GM21737 (cell line): ENCODE data around the gene DNLZ.

Experiments used
- ATAC-seq: cut with Tn5 transposase; IDR thresholded peaks from one replicate; pipeline ENCODE4 v1.9.1; 2021; ENCODE audit warnings: mild to moderate bottlenecking, moderate library complexity; ENCODE audit not compliant: unreplicated experiment

Gene DNLZ

GRCh38 chr9:136333486-136333885 lies 30.1 kb downstream of the DNLZ start:
- no peak for ATAC-seq

- ATAC-seq: no peak
These were observed 30.5 kb downstream of the DNLZ start for GRCh38 chr9:136333045-136333444.

DNA sequence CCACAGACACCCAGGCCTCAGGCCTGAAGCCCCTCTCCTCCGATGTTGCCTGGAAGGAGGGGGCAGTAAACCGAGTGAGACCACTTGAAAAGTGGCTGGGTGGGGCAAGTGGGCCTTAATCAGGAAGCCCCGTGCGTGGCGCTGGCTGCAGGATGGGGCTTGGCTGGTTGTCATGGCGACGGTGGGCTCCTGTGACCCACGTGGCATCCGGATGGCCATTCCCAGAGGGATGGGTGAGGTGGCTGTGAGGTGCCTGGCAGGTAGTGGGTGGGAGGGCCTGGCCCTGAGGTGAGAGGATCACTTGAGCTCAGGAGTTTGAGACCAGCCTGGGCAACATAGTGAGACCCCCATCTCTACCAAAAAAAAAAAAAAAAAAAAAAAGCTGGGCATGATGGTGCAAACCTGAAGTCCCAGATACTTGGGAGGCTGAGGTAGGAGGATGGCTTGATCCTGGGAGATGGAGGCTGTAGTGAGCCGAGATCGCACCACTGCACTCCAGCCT lies 31.0 kb downstream of the DNLZ start:
- no peak for ATAC-seq

DNA sequence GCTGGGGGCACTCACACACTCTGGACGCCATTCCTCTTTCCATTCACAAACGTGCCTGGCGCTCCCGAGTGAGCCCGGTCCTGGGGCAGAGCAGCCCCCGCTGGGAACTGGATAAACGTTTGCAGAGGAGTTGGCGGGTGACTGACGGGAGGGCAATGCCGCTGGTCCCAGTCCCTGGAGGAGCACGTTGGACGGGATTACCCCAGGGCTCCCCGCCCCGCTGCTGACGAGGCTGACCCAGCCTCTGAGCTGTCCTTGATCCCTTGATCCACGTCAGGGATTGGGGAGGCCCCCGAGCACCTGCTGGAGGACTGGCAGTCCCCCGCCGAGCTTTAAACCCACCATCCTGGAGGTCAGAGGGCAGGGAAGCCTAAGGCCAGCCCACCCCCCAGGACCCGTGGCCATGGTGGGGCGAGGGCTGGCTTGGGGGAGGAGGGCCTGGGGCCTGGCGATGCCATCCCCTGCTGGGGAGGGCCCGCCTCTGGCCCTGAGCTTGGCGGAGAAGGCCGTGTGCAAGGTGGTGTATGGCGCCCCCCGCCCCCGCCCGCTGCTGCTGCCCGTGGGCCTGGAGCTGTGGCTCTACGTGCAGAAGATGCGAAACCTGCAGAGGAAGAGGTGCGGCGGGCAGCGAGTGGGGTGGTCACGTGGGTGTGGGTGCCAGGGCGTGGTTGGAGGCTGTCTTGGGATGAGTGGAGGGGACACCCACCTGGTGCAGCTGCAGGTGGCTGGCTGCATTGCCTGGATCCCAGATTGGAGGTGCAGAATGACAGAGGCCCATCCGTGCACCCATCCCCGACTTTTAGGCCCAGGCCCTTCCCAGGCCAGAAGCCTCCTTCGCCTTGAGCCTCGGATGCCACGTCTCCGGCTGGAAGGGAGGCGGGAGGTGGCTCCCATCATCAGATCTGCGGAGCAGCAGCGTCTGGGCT lies 31.7 kb downstream of the DNLZ start:
- ATAC-seq: no peak

GRCh38 chr9:136331030-136331429 lies 32.5 kb downstream of the DNLZ start:
- ATAC-seq: no peak

DNA sequence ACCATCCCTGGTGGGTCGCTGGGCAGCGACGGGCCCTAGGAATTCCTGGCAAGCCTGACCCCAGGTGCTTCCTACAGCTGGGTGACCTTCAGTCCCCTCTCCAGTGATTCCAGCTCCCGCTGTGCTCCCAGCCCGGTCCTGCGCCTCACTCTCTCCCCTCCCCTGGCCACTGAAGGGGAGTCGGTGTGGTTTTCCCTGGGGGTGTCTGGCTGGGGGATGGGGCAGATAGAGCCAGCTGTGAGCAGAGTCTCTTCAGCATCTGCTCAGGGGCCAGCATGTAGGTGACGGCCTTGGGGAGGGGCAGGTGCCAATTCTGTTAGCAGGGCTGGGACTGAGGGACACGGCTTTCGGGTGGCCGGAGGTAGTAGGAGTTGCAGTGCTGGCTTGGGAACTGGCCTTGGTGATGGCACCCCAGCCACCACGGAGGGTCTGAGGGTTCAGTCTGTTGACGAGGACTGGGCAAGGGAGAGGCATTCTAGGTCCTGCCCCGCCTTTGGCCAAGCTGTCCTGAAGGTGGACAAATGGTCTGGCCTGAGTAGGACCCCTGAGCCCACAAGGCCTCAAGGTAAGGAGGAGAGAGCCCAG lies 33.0 kb downstream of the DNLZ start:
- ATAC-seq: no peak

DNA sequence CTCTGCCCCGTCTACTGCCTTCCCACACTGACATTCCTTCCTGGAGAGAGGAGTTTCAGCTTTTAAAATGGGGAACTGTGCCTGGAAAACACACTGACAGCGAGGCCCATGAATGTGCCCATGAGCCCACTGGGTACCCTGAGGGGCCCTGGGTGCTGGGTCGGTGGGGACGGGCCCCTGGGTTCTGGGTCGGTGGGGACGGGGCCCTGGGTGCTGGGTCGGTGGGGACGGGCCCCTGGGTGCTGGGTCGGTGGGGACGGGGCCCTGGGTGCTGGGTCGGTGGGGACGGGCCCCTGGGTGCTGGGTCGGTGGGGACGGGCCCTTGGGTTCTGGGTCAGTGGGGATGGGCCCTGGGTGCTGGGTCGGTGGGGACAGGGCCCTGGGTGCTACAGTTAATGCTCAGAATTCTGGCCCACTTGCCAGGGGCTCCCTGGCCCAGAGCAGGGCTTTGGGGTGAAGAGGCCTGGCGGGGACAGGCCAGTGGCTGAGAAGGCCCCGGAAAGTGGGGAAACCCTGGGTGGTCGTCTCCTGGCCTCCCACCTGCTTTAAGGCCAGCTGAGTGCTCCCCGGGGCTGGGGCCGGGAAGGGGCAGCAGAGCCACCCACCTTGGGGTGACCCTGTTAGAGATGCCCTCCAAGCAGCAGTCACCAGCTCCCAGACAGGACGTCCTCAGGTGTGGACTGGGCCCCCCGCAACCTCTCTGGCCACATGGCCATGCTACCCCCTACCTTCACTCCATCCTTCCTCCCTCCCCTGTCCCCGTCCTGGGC lies 33.7 kb downstream of the DNLZ start:
- no peak for ATAC-seq

GRCh38 chr9:136329211-136329627 lies 34.3 kb downstream of the DNLZ start:
- no peak for ATAC-seq

DNA sequence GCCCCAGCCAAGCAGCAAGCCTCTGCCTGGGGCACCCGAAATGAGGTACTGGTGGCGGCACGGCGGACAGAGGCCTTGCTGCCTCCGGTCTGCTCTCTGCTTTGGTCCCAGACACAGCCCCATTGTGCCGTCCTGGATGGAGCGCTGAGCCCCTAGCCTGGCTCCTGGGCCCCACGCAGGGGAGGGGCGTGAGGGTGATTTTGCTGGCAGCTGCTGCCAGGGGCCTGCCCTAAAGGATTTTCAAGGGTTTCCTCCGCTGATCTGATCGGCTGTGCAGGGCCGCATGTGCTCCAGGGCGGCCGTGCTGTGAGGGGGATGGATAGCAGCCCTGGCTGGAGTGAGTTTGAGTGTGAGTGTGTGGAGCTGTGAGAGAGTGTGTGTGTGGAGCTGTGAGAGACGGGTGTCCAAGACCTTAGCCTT lies 34.9 kb downstream of the DNLZ start:
- no peak for ATAC-seq

DNA sequence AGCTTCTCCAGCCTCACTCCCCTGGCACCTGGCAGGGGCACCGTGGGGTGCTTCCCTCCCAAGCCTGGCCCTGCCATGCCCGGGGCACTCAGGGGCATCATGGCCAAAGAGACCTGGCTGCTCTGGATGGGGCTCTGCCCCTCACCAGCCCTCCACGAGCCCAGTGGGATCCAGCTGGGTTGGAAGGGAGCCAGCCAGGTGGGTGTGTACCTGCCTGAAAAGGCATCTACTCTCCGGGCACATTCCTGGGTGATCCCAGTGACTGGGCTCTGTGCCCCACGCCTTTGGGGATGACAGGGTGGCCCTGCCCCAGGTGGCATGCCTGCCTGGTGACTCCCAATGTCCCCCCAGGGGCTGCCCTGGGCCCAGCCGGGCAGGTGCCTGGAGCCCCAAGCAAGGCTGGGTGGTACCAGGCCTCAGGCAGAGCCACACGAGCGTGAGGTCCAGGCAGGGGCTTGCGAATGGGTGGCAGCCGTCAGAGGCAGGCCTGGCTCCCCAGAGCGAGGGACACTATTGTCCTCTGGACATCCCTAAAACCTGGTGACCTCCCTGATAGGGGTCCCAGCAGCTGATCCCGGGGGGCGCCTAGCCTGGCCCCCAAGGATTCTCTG lies 35.4 kb downstream of the DNLZ start:
- no peak for ATAC-seq

GRCh38 chr9:136327304-136327974 lies 36.1 kb downstream of the DNLZ start, which contains the start of gene GPSM1:
GPSM1 (plus strand) TSS chr9:136327539; CDS start chr9:136327696, 157 bp downstream.
- no peak for ATAC-seq

DNA sequence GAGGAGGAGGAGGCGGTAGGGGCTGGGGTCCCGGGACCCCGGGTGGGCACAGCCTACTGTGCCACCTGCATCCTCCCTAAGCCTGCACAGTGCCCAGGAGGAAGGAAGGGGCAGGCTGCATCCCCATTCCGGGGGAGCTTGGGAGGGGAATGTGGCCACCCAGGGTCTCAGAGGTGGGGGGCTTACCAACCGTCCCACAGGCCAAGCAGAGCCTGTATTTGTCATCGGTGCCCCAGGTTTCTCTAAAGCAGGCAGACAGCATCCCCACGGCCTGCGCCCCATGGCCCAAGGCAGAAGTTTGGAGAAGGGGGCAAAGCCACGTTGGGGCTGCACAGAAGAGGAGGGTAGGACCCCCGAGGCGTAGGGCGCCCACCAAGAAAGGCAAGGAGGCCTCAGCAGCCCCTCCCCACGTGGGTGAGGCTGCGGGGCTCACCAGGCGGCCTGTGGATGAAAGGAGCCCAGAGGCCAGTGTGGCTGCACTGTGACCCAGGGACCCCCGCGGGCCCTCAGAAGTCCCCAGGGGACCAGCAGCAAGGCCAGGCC lies 36.7 kb downstream of the DNLZ start:
- ATAC-seq: no peak

DNA sequence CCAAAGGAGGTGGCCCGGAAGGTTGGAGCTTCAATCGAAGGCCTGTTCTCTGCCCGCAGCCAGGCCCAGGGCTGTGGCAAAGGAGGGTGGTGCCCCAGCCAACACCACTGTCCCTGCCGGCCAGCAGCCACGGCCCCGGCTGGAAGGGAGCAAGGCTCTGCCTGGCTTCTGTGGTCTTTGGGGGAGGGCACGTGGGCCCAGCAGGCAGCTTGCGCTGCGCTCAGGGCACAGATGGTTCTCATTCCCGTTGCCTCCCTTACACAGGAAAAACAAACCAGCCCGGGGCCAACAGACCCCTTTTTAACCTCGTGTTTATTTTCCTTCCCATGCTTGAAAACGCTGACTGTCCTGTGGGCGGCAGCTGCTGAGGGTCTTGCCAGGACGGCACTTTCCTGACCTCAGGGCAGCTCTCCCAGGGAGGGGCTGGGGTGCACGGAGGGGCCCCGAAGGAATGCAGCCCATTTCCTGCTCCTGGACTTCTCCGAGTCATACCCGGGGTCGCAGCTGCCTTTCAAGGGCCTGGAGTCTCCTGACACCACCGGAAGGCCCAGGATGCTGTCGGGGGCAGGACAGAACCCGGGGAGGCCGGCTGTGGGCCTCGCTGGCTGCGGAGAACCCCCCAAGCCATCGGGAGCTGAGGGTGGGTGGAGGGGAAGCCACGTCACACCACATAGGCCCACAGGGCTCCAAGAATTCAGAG lies 37.3 kb downstream of the DNLZ start:
- ATAC-seq: no peak

GRCh38 chr9:136325358-136325757 lies 38.2 kb downstream of the DNLZ start:
- no peak for ATAC-seq

GRCh38 chr9:136324501-136325300 lies 38.8 kb downstream of the DNLZ start:
- ATAC-seq: no peak

GRCh38 chr9:136323371-136323789 lies 40.2 kb downstream of the DNLZ start:
- ATAC-seq: no peak

GRCh38 chr9:136322756-136323330 lies 40.7 kb downstream of the DNLZ start:
- no peak for ATAC-seq

GRCh38 chr9:136321561-136321960 lies 42.0 kb downstream of the DNLZ start:
- ATAC-seq: no peak
